ENCODE measurements around the gene ESRRG.

- TF ChIP-seq CTCF (IDR thresholded peaks at IDR 0.05) (no peak), POLR2A (IDR thresholded peaks at IDR 0.05) (no peak)
Measured at GRCh38 chr1:216604771-216605170, 118.5 kb downstream of the ESRRG start.
